Stimulated activated CD8-positive, alpha-beta memory T cell treated with anti-CD3 and anti-CD28 coated beads, Interleukin-15, amount 100 ng/mL, for 24 hours (primary cell): Measurements from ENCODE around the gene GALNT9.
"Not testable (repeated sequence)": the region's sequence is repeated elsewhere in the genome, so short reads cannot be mapped to it uniquely, and the experiment has no call there.

Experiments
- DNase-seq: peaks from one replicate; pipeline ENCODE4 v3.0.0-alpha.2; 2020; ENCODE audit warnings: low read depth

Gene GALNT9

GRCh38 chr12:132329036-132329719 lies at the start of gene GALNT9:
TSS of gene GALNT9 (minus strand) at chr12:132329589. CDS start at chr12:132329203, 386 bp downstream.
- no peak for DNase-seq

GRCh38 chr12:132379057-132379456 lies 49.7 kb upstream of the GALNT9 start:
- DNase-seq: not testable (repeated sequence)

GRCh38 chr12:132377147-132377546 lies 47.8 kb upstream of the GALNT9 start:
- no peak for DNase-seq

GRCh38 chr12:132376464-132376830 lies 47.1 kb upstream of the GALNT9 start:
- DNase-seq: no peak

GRCh38 chr12:132375747-132376463 lies 46.5 kb upstream of the GALNT9 start:
- DNase-seq: no peak

GRCh38 chr12:132374612-132375445 lies 45.4 kb upstream of the GALNT9 start:
- DNase-seq: no peak

GRCh38 chr12:132373901-132374611 lies 44.7 kb upstream of the GALNT9 start:
- DNase-seq: no peak

GRCh38 chr12:132367852-132368251 lies 38.5 kb upstream of the GALNT9 start:
- DNase-seq: no peak

GRCh38 chr12:132367071-132367851 lies 37.9 kb upstream of the GALNT9 start:
- DNase-seq: no peak

GRCh38 chr12:132366341-132366861 lies 37.0 kb upstream of the GALNT9 start:
- DNase-seq: no peak

- no peak for DNase-seq
These were observed 35.8 kb upstream of the GALNT9 start for GRCh38 chr12:132365226-132365625.

GRCh38 chr12:132364348-132364902 lies 35.0 kb upstream of the GALNT9 start:
- no peak for DNase-seq

GRCh38 chr12:132363661-132364347 lies 34.4 kb upstream of the GALNT9 start:
- DNase-seq: no peak

GRCh38 chr12:132362996-132363660 lies 33.7 kb upstream of the GALNT9 start:
- DNase-seq: no peak

GRCh38 chr12:132360906-132361777 lies 31.8 kb upstream of the GALNT9 start:
- DNase-seq: no peak

GRCh38 chr12:132360410-132360809 lies 31.0 kb upstream of the GALNT9 start:
- DNase-seq: no peak

GRCh38 chr12:132359971-132360370 lies 30.6 kb upstream of the GALNT9 start:
- DNase-seq: no peak

GRCh38 chr12:132359551-132359950 lies 30.2 kb upstream of the GALNT9 start:
- DNase-seq: no peak
